NCI-H2227 treated with DMSO at 0.1 percent for 48 hours (cell line): ENCODE measurements around the gene SPOCK1.
"Not testable (repeated sequence)": the region's sequence is repeated elsewhere in the genome, so short reads cannot be mapped to it uniquely, and the experiment has no call there.

Experiments used
- DNase-seq: peaks from one replicate; lab custom pipeline; 2025; lab: John Stamatoyannopoulos, UW

SPOCK1 gene

DNA sequence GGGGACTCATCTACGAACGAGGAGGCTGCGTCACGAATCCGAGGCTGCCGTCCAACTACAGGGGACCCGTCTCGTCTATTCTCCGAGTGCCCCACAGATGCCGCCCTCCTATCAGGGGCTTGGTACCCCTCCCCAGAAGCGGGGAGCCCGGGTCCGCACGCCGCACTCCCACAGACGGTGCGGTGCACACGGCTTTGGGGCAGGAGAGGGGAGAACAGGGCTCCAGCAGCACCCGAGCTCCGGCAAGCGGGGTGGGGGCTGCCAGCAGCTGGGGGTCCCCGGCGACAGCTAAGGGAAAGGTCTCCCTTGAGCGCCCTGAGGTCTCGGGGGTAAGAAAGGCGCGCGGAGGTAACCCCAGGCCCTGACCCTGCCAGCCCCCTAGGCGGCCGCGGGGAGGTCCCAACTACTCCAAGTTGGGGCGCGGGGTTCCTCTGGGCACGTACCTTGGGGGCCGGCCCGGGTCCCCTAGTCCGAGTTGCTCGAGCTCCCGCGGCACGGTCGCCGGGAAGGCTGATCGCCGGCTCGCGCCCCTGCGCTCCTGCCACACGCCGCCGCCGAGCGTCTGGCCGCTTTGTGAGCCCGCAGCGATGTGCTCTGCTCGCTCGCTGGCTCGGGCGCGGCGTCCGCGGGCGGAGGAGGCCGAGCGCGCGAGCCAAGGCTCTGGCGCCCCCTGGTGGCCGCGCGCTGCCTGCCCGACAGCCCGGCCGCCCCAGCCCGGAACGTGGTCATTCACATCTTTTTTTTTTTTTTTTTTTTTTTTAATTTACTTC, at the start of gene SPOCK1:
TSS of gene SPOCK1 (minus strand) at position 591 of the 770 bp plus-strand sequence.
- DNase-seq = peak; percentile 52

DNA sequence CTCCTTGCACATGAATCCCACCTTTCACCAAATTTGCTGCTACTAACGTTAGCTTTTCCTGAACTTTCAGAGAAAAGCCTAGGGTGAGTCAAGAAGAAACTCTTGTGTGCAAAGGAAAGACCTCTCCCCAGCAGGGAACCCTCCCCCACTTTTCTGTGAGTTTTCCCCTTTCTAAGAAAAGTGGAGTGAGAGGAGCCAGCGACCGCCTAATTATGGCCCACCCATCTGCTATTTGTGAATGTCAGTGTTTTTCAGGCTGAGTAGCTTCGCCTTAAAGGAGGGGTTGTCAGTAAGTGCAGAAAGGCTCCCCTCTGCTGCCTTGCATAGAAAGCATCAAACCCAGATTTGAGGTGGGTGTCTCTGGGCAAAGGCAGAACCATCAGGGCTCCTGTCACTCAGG, 46.8 kb upstream of the SPOCK1 start:
- DNase-seq = no peak

DNA sequence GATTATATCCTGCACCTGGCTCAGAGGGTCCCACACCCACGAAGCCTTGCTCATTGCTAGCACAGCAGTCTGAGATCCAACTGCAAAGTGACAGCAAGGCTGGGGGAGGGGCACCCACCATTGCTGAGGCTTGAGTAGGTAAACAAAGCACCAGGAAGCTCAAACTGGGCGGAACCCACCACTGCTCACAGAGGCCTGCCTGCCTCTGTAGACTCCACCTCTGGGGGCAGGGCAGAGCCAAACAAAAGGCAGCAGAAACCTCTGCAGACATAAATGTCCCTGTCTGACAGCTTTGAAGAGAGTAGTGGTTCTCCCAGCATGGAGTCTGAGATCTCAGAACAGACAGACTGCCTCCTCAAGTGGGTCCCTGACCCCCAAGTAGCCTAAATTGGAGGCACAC, 36.3 kb upstream of the SPOCK1 start:
- not testable (repeated sequence) for DNase-seq

DNA sequence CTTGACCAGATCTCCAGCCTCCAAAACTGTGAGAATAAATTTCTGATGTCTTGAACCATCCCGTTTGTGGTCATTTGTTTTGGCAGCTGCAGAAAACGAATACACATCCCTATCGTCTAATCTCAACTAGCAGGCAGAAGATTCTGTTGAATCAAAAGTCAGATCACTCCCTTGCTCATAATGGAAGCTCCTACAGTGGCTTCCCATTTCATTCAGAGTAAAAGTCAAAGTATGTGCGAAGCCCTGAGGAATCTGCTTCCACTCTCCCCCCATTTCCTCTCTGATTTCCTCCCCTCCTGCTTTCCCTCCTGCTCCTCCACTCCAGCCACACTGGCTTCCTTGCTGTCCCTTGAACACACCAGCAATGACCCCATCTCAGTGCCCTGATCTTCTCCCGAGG, 34.8 kb upstream of the SPOCK1 start:
- no peak for DNase-seq

DNA sequence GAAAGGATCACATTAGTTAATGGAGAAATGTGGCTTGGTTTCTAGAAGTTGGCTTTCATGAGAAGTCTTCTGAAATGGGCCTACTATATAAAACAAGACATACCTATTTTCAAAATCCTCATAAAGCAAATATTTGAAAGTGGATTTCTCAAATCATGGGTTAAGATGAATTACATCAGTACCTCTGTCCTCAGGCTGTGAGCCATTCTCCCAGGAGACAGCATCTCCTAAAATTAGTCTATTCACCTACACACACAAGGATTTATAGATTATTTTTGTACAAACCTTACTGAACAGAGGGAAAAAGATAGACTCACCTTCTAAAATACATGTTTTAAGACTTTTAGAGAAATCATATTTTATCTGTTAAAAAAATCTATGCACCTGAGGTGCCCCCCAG, 32.1 kb upstream of the SPOCK1 start:
- DNase-seq = no peak

DNA sequence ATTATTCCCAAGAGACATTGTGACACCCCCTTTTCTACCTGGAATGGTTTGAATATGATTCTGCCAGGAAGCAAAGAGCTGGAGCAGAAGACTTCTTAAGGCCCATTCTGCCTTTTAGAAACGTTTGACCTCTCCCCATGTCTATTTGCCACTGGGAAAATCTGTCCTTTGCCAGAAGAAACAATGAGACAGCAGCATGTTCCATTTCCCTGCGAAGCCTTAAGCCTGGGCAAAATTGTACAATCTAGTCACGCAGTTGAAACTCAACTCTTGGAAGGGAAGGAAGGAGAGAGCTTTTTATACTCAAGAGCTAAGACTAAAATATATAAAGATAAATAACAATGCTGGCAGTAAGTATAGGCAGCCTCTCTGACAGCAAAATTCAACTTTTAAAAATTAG, 22.1 kb upstream of the SPOCK1 start:
- no peak for DNase-seq

DNA sequence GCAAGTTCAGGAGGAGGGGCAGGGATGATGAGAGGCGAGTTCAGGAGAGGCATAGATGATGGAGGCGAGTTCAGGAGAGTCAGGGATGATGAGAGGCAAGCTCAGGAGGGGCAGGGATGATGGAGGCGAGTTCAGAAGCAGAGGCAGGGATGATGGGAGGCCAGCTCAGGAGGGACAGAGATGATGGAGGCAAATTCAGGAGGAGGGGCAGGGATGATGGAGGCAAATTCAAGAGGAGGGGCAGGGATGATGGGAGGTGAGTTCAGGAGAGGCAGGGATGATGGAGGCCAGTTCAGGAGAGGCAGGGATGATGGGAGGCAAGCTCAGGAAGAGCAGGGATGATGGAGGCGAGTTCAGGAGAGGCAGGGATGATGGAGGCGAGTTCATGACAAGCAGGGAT, 17.8 kb upstream of the SPOCK1 start:
- DNase-seq = no peak

DNA sequence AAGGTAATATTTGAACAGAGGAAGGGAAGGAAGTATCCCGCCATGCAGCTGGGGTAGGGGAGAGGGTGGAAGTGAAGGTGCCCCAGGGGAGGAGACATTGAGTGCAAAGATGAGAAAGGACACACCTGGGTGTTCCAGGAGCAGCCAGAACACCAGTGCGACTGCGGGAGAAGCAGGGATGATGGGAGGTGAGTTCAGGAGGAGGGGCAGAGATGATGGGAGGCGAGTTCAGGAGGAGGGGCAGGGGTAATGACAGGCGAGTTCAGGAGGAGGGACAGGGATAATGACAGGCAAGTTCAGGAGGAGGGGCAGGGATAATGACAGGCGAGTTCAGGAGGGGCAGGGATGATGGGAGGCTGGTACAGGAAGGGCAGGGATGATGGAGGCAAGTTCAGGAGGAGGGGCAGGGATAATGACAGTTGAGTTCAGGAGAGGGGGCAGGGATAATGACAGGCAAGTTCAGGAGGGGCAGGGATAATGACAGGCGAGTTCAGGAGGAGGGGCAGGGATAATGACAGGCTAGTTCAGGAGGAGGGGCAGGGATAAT, 17.2 kb upstream of the SPOCK1 start:
- DNase-seq = peak; percentile 70

DNA sequence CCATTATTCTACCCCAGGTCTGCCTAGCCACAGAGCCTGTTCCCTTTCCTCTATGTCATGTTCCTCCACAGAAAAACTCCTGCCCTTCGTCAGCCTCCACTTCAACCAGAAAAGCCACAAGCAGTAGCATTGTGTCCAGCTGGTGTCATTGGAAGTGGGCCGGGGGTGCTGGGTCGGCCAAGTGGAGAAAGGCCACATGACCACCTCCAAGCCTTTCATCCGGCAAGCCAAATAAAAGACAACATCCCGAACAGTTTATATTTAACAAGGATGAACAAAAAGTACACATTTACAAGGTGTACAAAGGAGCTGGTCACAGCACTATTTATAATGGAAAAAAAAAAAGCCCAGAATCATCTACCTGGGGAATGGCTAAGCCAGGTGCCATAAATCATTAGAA, 16.1 kb upstream of the SPOCK1 start:
- no peak for DNase-seq

DNA sequence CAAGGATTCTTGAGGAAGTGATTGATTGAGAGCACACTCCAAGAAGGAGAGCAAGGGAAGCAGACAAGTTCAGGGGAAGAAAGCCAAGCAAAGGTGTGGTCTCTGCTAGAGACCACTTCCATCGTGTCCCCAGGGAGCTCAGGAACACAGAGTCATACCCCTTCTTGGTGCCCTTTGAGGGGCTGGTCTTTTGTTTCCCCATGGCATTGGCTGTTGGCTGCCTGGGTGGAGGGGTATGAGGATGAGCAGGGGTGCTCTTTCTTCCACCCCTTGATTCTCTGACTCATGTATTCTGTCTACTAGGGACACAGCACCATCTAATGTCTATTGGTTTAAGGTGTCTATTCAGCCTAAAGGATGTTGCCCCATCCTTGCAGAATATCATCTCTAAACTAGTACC, 11.5 kb upstream of the SPOCK1 start:
- no peak for DNase-seq

DNA sequence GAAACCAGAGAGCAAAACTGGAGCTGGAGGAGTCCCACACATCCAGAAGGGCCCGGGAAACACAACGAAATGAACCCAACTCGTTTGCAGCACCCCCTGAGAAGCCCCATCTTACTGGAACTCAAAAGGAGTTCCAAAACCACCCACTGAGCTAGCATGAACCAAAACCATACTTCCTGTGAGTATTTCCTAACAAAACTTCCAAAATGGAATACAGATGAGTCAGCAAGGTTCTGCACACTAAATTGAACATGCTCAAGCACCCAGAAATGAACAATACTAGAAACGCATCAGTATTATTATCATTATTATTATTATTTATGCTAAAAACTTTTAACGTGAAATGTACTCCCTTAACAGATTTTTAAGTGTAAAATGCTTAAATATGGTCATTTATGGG, 8.0 kb upstream of the SPOCK1 start:
- DNase-seq = no peak

DNA sequence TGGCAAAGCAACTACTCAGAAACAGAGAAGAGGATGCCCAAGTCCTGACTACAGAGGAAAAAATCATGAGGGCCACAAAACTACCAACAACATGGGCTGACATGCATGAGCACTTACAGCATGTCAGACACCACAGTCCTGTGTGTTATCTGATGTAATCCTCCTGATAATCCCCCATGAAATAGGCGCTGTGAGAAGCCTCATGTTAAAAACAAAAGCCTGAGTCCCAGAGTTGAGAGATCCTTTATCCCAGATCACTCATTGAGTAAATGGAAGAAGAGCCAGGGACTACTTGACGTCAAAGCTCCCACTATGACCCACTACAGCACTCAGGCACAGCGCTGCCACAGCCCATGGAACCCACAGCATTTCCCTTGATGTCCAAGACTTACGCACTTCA, 7.2 kb upstream of the SPOCK1 start:
- no peak for DNase-seq

DNA sequence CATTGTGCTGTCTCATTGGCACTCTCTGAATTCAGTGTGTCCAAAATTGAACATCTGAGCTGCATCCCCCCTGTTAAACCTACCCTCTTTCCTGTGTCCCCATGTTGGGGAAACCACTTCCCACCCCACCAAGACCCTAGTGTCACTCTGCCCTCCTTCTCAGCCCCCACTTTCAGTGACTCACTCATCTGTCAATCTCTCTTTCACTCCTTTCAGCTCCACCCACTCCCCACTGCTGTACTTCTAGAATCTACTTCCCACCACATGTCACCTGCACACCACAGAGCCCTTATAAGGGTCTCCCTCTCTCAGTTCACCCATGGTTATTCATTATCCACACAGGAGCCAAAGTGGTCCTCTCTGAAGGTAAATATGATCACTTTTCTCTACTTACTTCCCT, 5.8 kb upstream of the SPOCK1 start:
- DNase-seq = no peak

DNA sequence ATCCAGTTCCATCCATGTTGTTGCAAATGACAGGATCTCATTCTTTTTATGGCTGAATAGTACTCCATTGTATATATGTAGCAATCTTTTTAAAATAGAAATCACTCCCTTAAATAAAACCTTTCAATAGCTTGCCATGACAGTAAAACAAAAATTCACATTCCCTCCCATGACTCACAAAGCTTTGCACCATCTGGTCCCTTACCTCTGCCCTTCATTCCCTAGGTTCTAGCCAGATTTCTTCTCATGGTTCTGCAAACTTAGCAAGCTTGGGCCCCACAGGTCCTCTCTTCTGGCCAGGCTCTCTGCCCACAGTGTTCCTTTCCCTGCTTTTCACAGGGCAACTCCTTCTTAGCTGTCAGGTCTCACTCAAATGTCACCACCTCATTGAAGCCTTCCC, 4.3 kb upstream of the SPOCK1 start:
- DNase-seq = no peak

DNA sequence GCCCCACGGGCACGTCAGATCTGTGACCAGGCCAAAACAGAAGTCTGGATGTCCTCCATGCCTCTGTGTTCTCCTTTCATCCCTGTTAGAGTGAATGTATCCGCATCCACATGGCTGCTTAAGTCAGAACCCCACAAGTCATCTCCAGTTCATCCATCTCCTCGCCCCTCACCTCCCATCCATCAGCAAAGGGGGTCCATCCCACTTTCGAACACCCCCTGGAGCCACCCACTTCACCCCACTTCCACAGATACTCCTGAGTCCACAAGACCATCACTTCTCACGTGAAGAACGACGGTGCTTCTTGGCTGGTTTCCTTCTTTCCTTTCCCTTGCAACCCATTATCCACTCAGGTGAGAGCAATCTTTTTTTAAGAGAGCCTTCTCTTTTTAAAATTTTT, 3.5 kb upstream of the SPOCK1 start:
- DNase-seq = no peak

DNA sequence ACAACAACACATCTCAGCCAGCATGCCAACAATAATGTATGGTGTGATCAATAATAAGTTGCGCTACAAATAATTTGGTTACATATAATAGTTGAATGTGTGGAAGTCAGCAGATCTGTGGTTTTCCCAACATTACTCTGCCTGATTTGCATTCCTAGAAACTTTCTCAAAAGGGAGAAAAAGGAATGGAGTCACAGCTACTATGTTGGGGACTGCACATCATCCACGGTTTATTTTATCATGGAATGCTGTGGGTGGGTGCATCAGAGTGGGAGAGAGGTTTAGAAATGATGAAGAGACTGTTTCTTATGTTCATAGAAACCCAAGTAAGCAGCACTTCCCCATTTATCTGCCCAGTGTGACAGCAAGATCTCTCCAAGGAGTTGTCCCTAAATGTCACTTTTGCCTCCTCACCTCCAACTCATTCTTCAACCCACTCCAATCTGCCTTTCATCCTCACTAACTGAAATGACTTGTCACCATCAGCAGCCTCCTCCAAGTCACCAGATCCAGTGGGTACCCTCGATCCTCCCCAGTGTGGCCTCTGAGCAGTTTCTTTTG, 2.8 kb upstream of the SPOCK1 start:
- DNase-seq = no peak

DNA sequence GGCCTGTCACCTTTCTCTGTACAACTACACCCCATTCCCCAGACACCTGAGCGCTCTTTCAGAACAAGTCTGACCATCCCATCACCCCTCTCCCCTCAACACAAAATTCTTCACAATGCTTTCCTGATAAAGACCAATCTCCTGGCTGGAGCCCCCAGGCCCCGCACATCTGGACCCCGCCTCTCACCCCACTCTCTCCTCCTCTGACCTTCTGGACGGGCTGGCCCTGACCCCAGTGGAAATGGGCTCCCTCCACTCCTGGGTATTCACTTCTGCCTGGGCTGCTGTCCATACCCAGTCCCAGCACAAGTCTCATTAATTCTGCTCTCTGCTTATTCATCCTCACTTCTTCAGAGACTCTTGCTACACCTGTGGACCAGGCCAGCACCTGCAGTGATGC, 2.1 kb upstream of the SPOCK1 start:
- DNase-seq = no peak

DNA sequence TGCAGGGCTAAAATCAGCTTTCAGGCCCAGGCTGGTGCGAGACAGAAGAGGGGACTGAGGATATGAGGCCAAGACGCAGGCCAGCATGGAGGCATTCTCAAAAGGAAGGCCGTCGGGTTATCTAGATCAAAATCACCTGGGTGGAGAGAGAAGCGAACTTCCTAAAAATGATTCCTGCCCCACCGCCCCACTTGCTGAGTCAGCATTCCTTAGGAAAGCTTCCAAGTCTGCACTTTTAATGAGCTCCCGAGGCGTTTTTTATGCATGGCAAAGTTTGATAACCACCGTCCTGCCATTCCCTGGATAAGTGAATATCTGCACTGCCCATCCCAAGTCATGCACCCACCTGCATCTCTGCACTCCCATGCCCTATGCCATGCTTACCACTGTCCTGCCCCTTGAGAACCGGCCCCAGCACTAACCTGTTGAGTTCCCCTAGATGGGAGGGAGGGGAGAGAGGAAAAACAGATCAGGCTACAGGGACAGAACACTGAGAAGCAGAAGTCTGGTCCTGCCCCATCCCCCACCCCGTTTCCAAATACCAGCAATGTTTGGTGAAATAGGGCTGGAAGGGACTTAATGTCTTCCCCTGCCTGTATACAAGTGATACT, 1.6 kb upstream of the SPOCK1 start:
- DNase-seq = no peak

DNA sequence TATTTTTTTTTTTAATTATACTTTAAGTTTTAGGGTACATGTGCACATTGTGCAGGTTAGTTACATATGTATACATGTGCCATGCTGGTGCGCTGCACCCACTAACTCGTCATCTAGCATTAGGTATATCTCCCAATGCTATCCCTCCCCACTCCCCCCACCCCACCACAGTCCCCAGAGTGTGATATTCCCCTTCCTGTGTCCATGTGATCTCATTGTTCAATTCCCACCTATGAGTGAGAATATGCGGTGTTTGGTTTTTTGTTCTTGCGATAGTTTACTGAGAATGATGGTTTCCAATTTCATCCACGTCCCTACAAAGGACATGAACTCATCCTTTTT, 351 bp upstream of the SPOCK1 start:
- not testable (repeated sequence) for DNase-seq

DNA sequence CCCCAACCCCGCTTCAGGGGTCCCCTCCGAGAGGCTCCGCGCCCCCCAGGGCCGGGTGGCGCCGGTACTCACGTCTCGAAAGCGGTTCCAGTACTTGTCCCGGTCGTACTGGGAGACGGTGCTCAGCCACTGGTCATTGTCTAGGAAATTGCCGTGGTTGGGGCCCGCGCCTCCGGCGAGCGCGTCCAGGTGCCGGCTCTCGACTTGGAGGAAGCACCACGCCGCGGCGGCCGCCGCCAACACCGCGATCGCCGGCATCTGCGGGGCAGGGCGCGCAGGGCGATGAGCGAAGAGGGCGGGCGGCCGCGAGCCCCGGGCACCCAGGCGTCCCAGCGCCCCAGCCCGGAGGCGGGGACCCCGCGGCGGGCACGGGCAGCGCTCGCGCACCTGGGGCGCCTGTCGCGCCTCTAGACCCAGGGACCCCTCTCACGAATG, 808 bp downstream of the SPOCK1 start:
- DNase-seq = no peak

DNA sequence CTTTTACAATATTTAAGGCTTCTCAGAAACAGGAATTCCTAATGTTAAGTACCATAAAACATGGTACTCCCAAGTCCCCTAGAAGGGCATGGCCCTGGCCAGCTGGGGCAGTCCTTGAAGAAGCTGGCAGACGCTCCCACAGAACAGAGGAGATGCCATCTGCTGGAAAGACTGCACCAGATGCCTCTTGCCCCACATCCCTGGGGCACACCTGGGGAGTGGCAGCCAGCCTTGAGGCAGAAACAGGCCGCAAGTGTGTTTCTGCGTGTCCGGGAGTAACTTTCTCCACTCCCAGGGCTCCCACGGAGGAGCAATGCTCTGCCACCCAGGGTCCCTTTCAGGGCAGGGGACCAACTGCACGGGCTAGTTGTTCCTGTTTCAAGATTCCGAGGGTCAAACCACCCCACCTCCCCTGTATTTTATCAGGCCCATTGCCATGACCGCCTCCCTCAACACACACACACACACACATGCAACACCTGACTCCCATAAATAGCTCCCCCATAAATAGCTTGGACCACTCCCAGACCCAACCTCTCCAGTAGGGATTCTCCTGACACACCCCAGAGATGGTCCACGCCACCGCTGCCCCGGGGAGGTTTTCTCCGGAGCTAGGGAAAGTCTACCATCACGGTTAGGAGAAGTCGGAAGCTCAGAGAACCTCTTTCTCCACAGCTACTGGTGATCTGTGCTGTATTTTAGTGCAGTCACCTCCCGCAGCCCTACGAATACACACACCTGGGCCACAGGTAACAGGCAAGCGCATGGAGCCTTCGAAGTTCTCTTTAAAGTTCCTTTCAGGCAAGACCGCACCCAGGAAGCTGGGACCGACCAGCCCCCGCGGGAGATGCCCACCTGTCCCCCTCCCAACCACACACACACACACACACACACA, 1.5 kb downstream of the SPOCK1 start:
- no peak for DNase-seq

DNA sequence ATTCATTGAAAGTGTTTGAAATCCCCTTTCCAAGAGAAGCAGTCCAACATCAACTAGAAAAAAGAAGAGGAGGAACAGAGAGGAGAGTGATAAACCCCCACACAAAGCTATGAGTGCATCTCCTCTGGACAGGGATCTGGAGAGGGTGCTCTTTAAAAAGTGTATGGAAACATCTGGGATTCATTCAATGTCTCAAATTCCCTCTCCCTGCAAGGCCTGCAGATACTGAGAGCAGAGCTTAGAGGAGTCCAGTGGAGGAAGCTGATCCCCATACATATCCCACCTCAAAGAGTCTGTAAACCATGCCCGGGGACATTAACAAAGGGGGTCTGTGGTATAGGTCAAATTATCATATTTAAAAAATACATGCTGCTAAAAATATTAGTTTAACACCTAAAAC, 2.2 kb downstream of the SPOCK1 start:
- DNase-seq = no peak
